Endothelial cell of umbilical vein (primary cell): ENCODE data around the gene H3-3A. TPM values are rescaled to one million over a fixed set of nuclear protein-coding genes. Genes with fewer than 3 reads are reported as not detected.

Source experiments
- Bru-seq: library from RNA; stranded (reverse); fragments of 400-500 nt; gene quantifications from one replicate; lab custom pipeline; 2021; lab: Mats Ljungman, UMichigan
- BruChase-seq, 2 experiments: library from RNA; stranded (reverse); fragments of 400-500 nt; gene quantifications; one replicate each; lab custom pipeline; 2021; lab: Mats Ljungman, UMichigan
- BruUV-seq: library from RNA; stranded (reverse); fragments of 400-500 nt; replicated peaks from 2 replicates; lab custom pipeline; 2021; lab: Mats Ljungman, UMichigan
- CTCF ChIA-PET: fragments of 300-600, 350-600 bp; sonication (Branson Sonifier 250); formaldehyde crosslinking; loops from one replicate; lab custom pipeline; 2021; ENCODE audit warnings: antibody characterized with exemption, inconsistent platforms; lab: Charles Lee
- POLR2A ChIA-PET: fragments of 300-600, 350-600 bp; sonication (Branson Sonifier 250); formaldehyde crosslinking; loops from one replicate; lab custom pipeline; 2021; ENCODE audit warnings: antibody characterized with exemption, inconsistent platforms; lab: Charles Lee
- DNase-seq: peaks from one replicate; pipeline ENCODE4 v3.0.0-alpha.2; 2011; ENCODE audit warnings: low read depth, low spot score
- FAIRE-seq: peaks from 2 replicates; lab custom pipeline; 2011; peaks lifted over from hg19 to GRCh38; lab: Jason Lieb, UNC
- H2AFZ ChIP-seq: 2 replicates; pipeline ENCODE4 v1.6.0; 2012; ENCODE audit warnings: low read depth, low read length, control low read depth, inconsistent platforms
- H3K27ac ChIP-seq: 2 replicates; pipeline ENCODE4 v1.5.1; 2011; ENCODE audit warnings: low read depth, mild to moderate bottlenecking, control low read depth, low read length, moderate library complexity; ENCODE audit not compliant: insufficient read depth
- H3K27me3 ChIP-seq, 2 experiments: 2 replicates each; pipeline versions ENCODE4 v1.6.0 to v1.6.1; 2011; ENCODE audit warnings: low read length in 2 of 2, mixed read lengths in 1 of 2; ENCODE audit not compliant: control insufficient read depth in 2 of 2, insufficient read depth in 2 of 2
- H3K36me3 ChIP-seq, 2 experiments: 2 replicates in 1 of 2; 3 replicates in 1 of 2; pipeline ENCODE4 v1.5.1; 2011; ENCODE audit warnings: low read length in 2 of 2, mild to moderate bottlenecking in 1 of 2, moderate library complexity in 1 of 2; ENCODE audit not compliant: control insufficient read depth in 2 of 2, insufficient read depth in 2 of 2; ENCODE audit errors: extremely low read depth in 1 of 2
- H3K4me1 ChIP-seq: 3 replicates; pipeline ENCODE4 v1.5.1; 2011; ENCODE audit warnings: mild to moderate bottlenecking, low read length; ENCODE audit not compliant: control insufficient read depth, insufficient read depth; ENCODE audit errors: extremely low read depth
- H3K4me2 ChIP-seq: 2 replicates; pipeline ENCODE4 v1.6.1; 2011; ENCODE audit warnings: low read length, control low read depth, mixed read lengths; ENCODE audit not compliant: insufficient read depth
- H3K4me3 ChIP-seq, 3 experiments: fragments of 200-600 bp in 1 of 3; sonication (generic), shearing (Covaris generic) in 1 of 3; replicated peaks in 1 of 3; 2 replicates each; pipeline ENCODE4 v1.5.1; 2011 to 2016; ENCODE audit warnings: control low read depth in 3 of 3, low read length in 3 of 3, mild to moderate bottlenecking in 2 of 3, inconsistent platforms in 1 of 3, low read depth in 1 of 3, moderate library complexity in 1 of 3; ENCODE audit not compliant: insufficient read depth in 1 of 3
- H3K79me2 ChIP-seq: 2 replicates; pipeline ENCODE4 v1.6.0; 2012; ENCODE audit warnings: low read length, inconsistent platforms; ENCODE audit not compliant: control insufficient read depth, insufficient read depth
- H3K9ac ChIP-seq: replicated peaks from 2 replicates; pipeline ENCODE3; 2011; ENCODE audit warnings: low read length, control low read depth; ENCODE audit not compliant: insufficient read depth; ENCODE audit errors: extremely low read depth
- H3K9me1 ChIP-seq: replicated peaks from 3 replicates; pipeline ENCODE4 v1.6.0; 2011; ENCODE audit warnings: mild to moderate bottlenecking, low read length; ENCODE audit not compliant: control insufficient read depth, insufficient read depth; ENCODE audit errors: extremely low read depth
- H3K9me3 ChIP-seq: replicated peaks from 2 replicates; pipeline ENCODE4 v1.5.1; 2012; ENCODE audit warnings: low read length, inconsistent platforms; ENCODE audit not compliant: control insufficient read depth, insufficient read depth
- H4K20me1 ChIP-seq: replicated peaks from 2 replicates; pipeline ENCODE3; 2011; ENCODE audit warnings: mild to moderate bottlenecking, low read length; ENCODE audit not compliant: control insufficient read depth, insufficient read depth; ENCODE audit errors: extremely low read depth
- CTCF ChIP-seq, 2 donors: IDR thresholded peaks; 1 replicate in 1 of 2; 2 replicates in 1 of 2; pipeline ENCODE4 v1.5.1; 2011; ENCODE audit warnings: low read length in 2 of 2, mild to moderate bottlenecking in 2 of 2, moderate library complexity in 2 of 2, control low read depth in 1 of 2, inconsistent platforms in 1 of 2, low read depth in 1 of 2; ENCODE audit not compliant: insufficient read depth in 1 of 2; ENCODE audit errors: extremely low read depth in 1 of 2
- EZH2 ChIP-seq: IDR thresholded peaks from 2 replicates; pipeline ENCODE4 v1.6.1; 2012; ENCODE audit warnings: borderline replicate concordance, low read depth, mild to moderate bottlenecking, moderate library complexity, low read length, inconsistent platforms; ENCODE audit not compliant: severe bottlenecking
- FOS ChIP-seq: IDR thresholded peaks from 2 replicates; pipeline ENCODE4 v1.6.1; 2011; ENCODE audit warnings: mild to moderate bottlenecking, low read length, moderate library complexity, borderline replicate concordance; ENCODE audit not compliant: insufficient read depth
- GATA2 ChIP-seq: IDR thresholded peaks from 2 replicates; pipeline ENCODE4 v1.7.0; 2011; ENCODE audit warnings: low read depth, mild to moderate bottlenecking, moderate library complexity, mixed read lengths, low read length; ENCODE audit not compliant: insufficient read length, insufficient read depth
- JUN ChIP-seq: IDR thresholded peaks from 2 replicates; pipeline ENCODE4 v1.6.1; 2011; ENCODE audit warnings: borderline replicate concordance, low read depth; ENCODE audit not compliant: insufficient read length, insufficient read depth
- MYC ChIP-seq: IDR thresholded peaks from one replicate; pipeline ENCODE4 v1.6.1; 2011; ENCODE audit warnings: mild to moderate bottlenecking, low read depth, low read length
- POLR2A ChIP-seq: IDR thresholded peaks from 2 replicates; pipeline ENCODE4 v1.6.1; 2012; ENCODE audit warnings: low read depth, mild to moderate bottlenecking, control low read depth, low read length
- POLR2AphosphoS5 ChIP-seq: IDR thresholded peaks from 2 replicates; pipeline ENCODE4 v1.6.1; 2012; ENCODE audit warnings: low read depth, mild to moderate bottlenecking, control low read depth, low read length, moderate library complexity; ENCODE audit not compliant: insufficient read depth
- dilution Hi-C: fragments of 300-500 bp; cut with MboI; formaldehyde crosslinking; loops from one replicate; pipeline ENCODE4 v1.15.0; 2019; ENCODE audit warnings: low sequenced_read_pairs; ENCODE audit not compliant: extremely low pct_ligation_motif_present
- intact Hi-C: fragments of 100-400 bp; cut with micrococcal nuclease; formaldehyde crosslinking; loops from one replicate; pipeline ENCODE4 v1.10.0; 2022
- long read RNA-seq: library from polyadenylated mRNA; stranded (forward); transcript quantifications from one replicate; pipeline ENCODE4 v2.0.0, GENCODE V29; 2021
- polyA minus RNA-seq, 3 experiments: library from RNA; depleted of rRNA, polyadenylated mRNA; stranded (reverse); fragments of >200 nt; gene quantifications; 1 replicate in 1 of 3; 2 replicates in 2 of 3; pipeline ENCODE4 v1.2.3, GENCODE V29; 2011
- polyA plus RNA-seq, 4 experiments: library from polyadenylated mRNA; depleted of rRNA in 3 of 4; stranded (reverse) in 3 of 4; unstranded in 1 of 4; fragments of >200 nt; gene quantifications; 2 replicates each; pipeline versions ENCODE4 v1.2.1 to v1.2.3, GENCODE V29; 2011 to 2012; ENCODE audit warnings: missing spikeins in 1 of 4
- total RNA-seq: library from RNA; stranded (reverse); gene quantifications from 2 replicates; pipeline ENCODE4 v1.2.3, GENCODE V29; 2021
- TF ChIP-seq, protein P1 (sequence below): IDR thresholded peaks from 2 replicates; pipeline ENCODE4 v1.6.1; 2011; ENCODE audit not compliant: insufficient read depth, insufficient read length

H3-3A gene
- total RNA-seq (448 and 477 TPM in 2 replicates), polyA plus RNA-seq (387 and 426 TPM in 2 replicates), polyA minus RNA-seq (69.0 and 75.4 TPM in 2 replicates), Bru-seq, nascent RNA (percentile 97 among the genes with signal in this experiment), BruChase-seq, experiment 1, labeled RNA remaining after a 6-hour chase (percentile 97 among the genes with signal in this experiment), BruChase-seq, experiment 2, labeled RNA remaining after a 2-hour chase (percentile 91 among the genes with signal in this experiment)
- polyA plus RNA-seq (2011; cell fraction: cytosol; rRNA removed) = 325 and 468 TPM in 2 replicates
- polyA plus RNA-seq (2011; cell fraction: nucleus; rRNA removed) = 112 and 143 TPM in 2 replicates
- 296 and 379 TPM in 2 replicates for polyA plus RNA-seq (2012)
- 101 TPM for polyA minus RNA-seq (2011; cell fraction: cytosol; rRNA and poly(A)+ RNA removed)
- polyA minus RNA-seq (2011; cell fraction: nucleus; rRNA and poly(A)+ RNA removed) = 33.2 and 34.6 TPM in 2 replicates
- long read RNA-seq, transcript H3F3A-203 (4 exons, 1,088 nt) = major isoform, 851 of 881 reads
- long read RNA-seq, partial matches to known transcripts = 1 of 881 reads
- long read RNA-seq, other reads (novel, unspliced or antisense) = 26 of 881 reads

DNA sequence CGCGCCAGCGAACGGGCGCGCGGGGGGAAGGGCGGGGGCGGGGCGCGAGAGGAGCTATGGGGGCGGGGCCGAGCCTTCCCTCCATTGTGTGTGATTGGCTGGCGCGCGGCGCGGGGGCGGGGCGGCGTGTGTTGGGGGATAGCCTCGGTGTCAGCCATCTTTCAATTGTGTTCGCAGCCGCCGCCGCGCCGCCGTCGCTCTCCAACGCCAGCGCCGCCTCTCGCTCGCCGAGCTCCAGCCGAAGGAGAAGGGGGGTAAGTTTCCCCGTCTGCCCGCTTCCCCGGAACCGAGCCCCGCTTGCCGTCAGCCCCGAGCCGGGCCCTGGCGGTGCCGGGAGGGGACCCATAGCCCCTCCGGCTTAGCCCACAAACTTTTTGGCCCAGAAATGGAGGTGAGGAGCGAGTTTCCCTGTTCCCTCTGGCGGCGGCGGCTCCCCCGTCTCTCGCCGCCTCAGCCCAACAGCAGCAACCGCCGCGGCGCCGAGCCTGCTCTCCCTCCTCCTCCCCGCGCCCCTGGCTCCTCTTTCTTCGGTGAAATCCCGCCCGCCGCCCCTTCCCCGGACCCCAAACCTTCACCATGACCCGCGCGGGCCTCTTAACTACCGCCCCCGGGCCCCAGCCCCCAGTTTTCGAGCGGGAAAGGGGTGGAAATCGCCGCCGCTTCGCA, at the start of gene H3-3A:
Gene H3-3A (plus strand): TSS at position 159 of the 666 bp plus-strand sequence. CDS start 1,636 bp downstream, outside the sequence.
- Histone ChIP-seq H4K20me1 (peaks cover 13% of the 10 kb centered on the region), H3K4me2 (peak within 1 kb of the TSS; percentile 98), H2AFZ (peak within 1 kb of the TSS; percentile 95), H3K27ac (peak within 1 kb of the TSS; percentile 95), H3K9me3 (no peaks in the 10 kb centered on the region), H3K4me3 (peak within 1 kb of the TSS; percentile 68 to 99 (median 90)), H3K9ac (peak within 1 kb of the TSS; percentile 99), H3K36me3 (peaks cover 2 to 12% of the 10 kb centered on the region in 2 experiments), H3K79me2 (peaks cover 49% of the 10 kb centered on the region), H3K9me1 (no peaks in the 10 kb centered on the region), H3K4me1 (peaks cover 24% of the 10 kb centered on the region), H3K27me3 (no peaks in the 10 kb centered on the region)
- CTCF ChIA-PET = interaction anchor here (0.7 to 4.2 kb wide), 16 partner anchors 11 to 229 kb away, joined by 3 to 61 read pairs (median 5); partner anchors contain the start of gene SDE2
- FAIRE-seq = peak; percentile 62
- intact Hi-C loops = loop anchor here (1.0 to 5.0 kb wide), 8 partner anchors 20 to 635 kb away; partner anchors contain the start of genes ACBD3, LBR, PYCR2 and SDE2
- TSS peak; percentile 42 for BruUV-seq
- POLR2A ChIA-PET = interaction anchor here (0.7 to 2.3 kb wide), 22 partner anchors 9 to 618 kb away, joined by 3 to 29 read pairs (median 4); partner anchors contain the start of genes LIN9, SDE2 and SRP9
- TF ChIP-seq POLR2A = peak; percentile 95
- TF ChIP-seq GATA2 = no peak
- peak; percentile 94 for TF ChIP-seq POLR2AphosphoS5
- DNase-seq = peak; percentile 94
- dilution Hi-C loops = no loop called here

DNA sequence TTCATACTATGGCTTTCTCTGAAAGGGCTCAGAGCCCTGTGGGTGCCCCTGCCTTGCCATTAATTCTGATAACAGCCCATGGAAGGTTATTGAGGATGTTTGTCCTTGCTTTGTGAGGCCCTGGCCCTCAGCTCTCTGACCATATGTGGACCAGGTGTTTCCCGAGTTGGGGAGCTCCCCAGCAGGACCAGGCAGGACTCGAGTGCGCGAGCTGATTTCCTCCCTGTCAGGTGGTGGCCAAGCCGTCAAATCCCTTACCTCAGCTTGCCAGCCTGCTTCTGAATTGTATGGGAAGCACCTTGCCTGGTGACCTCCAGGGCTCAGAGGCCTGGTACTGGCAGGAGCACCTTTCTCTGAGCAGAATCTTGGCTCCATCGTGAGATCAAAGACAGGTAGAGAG, 45.4 kb upstream of the H3-3A start:
- dilution Hi-C loops = no loop called here
- Histone ChIP-seq H3K4me3 (no peak overlapping the region), H3K9me3 (no peaks in the 10 kb centered on the region), H2AFZ (no peak overlapping the region), H4K20me1 (no peaks in the 10 kb centered on the region), H3K27ac (no peak overlapping the region), H3K4me2 (no peak overlapping the region), H3K79me2 (no peaks in the 10 kb centered on the region), H3K9me1 (no peaks in the 10 kb centered on the region), H3K9ac (no peak overlapping the region), H3K4me1 (no peaks in the 10 kb centered on the region), H3K27me3 (peaks cover 5 to 9% of the 10 kb centered on the region in 2 experiments), H3K36me3 (no peaks in the 10 kb centered on the region)
- intact Hi-C loops = no loop called here
- DNase-seq (no peak), FAIRE-seq (no peak)
- CTCF ChIA-PET = no interaction called here
- TF ChIP-seq, protein P1, sequence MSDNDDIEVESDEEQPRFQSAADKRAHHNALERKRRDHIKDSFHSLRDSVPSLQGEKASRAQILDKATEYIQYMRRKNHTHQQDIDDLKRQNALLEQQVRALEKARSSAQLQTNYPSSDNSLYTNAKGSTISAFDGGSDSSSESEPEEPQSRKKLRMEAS = no peak
- TF ChIP-seq CTCF (IDR thresholded peaks at IDR 0.05; ENCODE audit: extremely low read depth in 1 of 2, insufficient read depth in 1 of 2, low read depth in 1 of 2, low read length in 2 of 2) (no peak), POLR2A (no peak), GATA2 (no peak), JUN (no peak), POLR2AphosphoS5 (no peak), FOS (no peak), EZH2 (no peak), MYC (no peak)
- POLR2A ChIA-PET = no interaction called here
- no TSS peak for BruUV-seq
